Measurements from ENCODE around the gene TCHH.

DNA sequence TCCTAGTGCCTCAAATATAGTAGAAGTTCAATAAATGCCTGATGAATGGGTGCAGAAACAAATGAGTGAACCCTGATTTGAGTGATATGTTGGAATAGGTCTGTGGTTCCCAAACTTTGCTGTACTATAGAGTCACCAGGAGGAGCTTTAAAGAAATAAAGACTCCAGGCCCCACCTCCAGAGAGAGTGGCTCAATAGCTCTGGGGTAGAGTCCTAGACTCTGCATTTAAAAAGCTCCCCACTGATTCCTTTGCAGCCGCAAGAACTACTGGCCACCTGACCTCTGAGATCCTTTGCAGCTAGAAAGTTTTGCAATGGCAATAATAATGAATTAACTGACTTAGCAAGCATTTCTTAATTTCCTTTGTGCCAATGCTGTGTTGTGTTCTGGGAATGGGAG is 47.3 kb downstream of the TCHH start:
- TF ChIP-seq SUPT20H (IDR thresholded peaks at IDR 0.05; ENCODE audit: borderline replicate concordance, control insufficient read depth, low read depth, low read length): no peak
- TF ChIP-seq, protein P1, sequence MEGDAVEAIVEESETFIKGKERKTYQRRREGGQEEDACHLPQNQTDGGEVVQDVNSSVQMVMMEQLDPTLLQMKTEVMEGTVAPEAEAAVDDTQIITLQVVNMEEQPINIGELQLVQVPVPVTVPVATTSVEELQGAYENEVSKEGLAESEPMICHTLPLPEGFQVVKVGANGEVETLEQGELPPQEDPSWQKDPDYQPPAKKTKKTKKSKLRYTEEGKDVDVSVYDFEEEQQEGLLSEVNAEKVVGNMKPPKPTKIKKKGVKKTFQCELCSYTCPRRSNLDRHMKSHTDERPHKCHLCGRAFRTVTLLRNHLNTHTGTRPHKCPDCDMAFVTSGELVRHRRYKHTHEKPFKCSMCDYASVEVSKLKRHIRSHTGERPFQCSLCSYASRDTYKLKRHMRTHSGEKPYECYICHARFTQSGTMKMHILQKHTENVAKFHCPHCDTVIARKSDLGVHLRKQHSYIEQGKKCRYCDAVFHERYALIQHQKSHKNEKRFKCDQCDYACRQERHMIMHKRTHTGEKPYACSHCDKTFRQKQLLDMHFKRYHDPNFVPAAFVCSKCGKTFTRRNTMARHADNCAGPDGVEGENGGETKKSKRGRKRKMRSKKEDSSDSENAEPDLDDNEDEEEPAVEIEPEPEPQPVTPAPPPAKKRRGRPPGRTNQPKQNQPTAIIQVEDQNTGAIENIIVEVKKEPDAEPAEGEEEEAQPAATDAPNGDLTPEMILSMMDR (IDR thresholded peaks at IDR 0.05 in 2 of 3, conservative IDR thresholded peaks at IDR 0.05 in 1 of 3; ENCODE audit: control insufficient read depth in 2 of 3, extremely low read depth in 1 of 3, insufficient read depth in 1 of 3, low read depth in 3 of 3, low read length in 3 of 3): no peak
- TF ChIP-seq, protein P2, sequence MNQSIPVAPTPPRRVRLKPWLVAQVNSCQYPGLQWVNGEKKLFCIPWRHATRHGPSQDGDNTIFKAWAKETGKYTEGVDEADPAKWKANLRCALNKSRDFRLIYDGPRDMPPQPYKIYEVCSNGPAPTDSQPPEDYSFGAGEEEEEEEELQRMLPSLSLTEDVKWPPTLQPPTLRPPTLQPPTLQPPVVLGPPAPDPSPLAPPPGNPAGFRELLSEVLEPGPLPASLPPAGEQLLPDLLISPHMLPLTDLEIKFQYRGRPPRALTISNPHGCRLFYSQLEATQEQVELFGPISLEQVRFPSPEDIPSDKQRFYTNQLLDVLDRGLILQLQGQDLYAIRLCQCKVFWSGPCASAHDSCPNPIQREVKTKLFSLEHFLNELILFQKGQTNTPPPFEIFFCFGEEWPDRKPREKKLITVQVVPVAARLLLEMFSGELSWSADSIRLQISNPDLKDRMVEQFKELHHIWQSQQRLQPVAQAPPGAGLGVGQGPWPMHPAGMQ (IDR thresholded peaks at IDR 0.05; ENCODE audit: borderline replicate concordance): no peak
- TF ChIP-seq, protein P3, sequence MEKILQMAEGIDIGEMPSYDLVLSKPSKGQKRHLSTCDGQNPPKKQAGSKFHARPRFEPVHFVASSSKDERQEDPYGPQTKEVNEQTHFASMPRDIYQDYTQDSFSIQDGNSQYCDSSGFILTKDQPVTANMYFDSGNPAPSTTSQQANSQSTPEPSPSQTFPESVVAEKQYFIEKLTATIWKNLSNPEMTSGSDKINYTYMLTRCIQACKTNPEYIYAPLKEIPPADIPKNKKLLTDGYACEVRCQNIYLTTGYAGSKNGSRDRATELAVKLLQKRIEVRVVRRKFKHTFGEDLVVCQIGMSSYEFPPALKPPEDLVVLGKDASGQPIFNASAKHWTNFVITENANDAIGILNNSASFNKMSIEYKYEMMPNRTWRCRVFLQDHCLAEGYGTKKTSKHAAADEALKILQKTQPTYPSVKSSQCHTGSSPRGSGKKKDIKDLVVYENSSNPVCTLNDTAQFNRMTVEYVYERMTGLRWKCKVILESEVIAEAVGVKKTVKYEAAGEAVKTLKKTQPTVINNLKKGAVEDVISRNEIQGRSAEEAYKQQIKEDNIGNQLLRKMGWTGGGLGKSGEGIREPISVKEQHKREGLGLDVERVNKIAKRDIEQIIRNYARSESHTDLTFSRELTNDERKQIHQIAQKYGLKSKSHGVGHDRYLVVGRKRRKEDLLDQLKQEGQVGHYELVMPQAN (conservative IDR thresholded peaks at IDR 0.05): no peak
- TF ChIP-seq KAT2A (conservative IDR thresholded peaks at IDR 0.05; ENCODE audit: control insufficient read depth, low read depth, low read length): no peak
- no peak for TF ChIP-seq POLR2A (IDR thresholded peaks at IDR 0.05; ENCODE audit: low read depth, low read length)
- TF ChIP-seq NRF1 (conservative IDR thresholded peaks at IDR 0.05; ENCODE audit: low read depth, low read length): no peak
- TF ChIP-seq RCOR1 (conservative IDR thresholded peaks at IDR 0.05; ENCODE audit: low read depth, low read length): no peak
- TF ChIP-seq EZH2 (IDR thresholded peaks at IDR 0.05; ENCODE audit: borderline replicate concordance, control insufficient read depth, low read depth, low read length): no peak
- no peak for TF ChIP-seq RELA (IDR thresholded peaks at IDR 0.05; ENCODE audit: borderline replicate concordance, partially characterized antibody)
- TF ChIP-seq HDAC6 (IDR thresholded peaks at IDR 0.05; ENCODE audit: unreplicated experiment): no peak
